IPS DF 4.7 (cell line): Measurements from ENCODE around the gene P3H2.

Source experiments
- DNase-seq: peaks from one replicate; pipeline ENCODE4 v3.0.0-alpha.2; 2013; ENCODE audit warnings: low spot score; ENCODE audit errors: extremely low read depth

The P3H2 gene

DNA sequence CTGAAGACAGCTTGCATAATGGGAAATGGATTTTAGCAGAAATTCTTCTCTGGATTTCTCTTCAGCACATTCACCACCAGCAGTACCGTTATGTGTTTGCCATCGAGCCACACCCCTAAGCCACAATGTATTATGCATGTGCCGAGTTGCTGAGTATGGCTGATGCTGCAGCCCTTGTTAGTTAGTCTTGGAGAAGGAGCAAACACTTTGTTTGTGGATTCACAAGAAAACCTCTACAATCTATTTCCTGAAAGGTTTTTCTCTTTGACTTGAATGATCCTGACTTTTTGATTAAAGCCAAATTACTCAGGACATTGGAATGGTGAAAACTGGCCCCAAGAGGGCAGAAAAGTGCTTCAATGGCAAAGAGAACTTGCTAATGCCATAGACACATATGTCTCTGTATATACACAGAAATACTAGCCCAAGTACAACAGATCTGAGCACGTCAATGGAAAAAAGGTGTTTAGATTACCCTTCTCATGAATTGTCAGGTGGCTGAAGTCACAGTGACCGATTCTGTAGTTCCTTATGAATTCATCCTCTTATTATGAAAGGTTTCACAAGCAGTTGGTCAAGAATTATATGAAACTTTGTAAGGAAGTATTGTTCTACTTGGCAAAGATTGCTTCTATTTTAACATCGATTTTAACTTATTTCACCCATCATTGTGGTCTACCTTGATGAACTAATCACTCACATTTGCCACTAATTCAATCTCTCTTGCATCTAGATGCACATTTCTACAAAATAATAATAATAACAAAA is 103.0 kb downstream of the P3H2 start:
- no peak for DNase-seq

DNA sequence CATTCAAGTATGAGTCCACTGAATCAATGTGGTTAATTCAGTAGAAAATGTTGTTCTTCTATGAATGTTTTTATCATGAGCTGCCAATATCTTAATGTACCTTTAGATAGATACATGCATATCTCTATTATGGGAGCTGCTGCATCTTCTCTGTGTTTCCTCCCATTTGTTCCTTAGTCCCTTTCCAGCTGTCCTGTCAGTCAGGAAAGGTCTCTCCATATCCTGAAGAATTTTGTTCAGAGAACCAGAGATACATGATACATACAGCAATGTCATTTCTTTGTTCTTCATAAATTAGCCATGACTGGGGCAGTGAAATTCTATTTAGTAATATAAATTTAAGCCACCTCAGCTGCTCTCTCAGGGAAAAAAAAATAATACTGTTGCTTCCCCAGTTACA is 103.7 kb downstream of the P3H2 start:
- DNase-seq: no peak

DNA sequence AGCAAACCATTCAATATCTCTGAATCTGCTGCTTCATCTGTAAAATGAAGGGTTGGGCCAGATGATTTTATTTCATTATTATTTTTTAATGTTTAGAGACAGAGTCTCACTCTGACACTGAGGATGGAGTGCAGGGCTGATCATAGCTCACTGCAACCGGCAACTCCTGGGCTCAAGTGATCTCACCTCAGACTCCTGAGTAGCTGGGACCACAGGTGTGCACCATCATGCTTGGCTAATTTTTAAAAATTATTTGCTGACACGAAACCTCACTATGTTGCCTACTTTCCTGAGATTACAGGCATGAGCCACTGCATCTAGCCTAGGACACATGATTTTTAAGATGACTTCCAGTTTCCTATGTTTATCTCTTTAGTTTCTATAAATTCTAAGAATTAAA is 105.8 kb downstream of the P3H2 start:
- no peak for DNase-seq

DNA sequence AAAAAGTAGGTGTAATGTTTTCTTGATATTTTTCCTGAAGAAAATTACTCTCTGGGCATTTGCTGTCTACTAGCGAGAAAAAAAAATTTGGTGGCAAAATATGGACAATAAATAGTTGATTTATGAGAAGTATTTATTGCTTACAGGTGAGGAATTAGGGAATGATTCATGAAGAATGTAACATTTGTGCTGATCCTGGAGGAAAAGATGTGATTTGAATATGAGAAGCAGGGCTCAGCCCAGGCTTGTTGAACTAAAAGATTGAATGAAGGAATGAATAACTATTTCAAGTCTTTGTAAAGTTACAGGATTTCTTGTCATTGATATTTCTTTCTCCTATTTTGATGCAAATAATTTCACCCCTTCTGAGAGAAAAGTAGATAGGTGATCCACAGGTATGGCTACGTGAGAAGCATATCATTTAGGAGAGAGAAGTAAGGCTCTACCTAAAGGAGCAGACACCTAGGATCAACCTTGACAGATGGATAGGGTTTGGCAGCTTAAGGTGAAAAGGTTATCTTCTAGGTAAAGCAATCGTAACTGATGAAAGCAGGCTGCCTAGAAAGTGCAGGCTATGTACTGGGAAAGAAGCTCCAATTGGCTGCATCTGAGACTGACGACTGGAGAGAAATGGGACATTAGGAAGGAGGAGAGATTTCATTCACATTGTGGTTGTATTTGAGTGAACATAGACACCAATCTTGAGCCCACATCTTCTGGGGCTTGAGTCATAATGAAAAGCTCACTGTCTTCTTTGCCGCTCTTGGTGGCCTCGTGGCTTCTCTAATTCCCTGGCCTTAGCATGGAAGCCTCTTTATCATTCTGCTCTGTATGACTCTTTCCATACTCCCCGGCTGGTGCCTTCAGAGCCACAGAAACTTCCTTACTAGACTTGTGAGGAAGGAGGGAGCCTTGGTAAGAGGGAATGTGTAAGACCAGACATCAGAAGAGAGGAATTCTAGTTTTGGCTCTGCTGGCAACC is 106.5 kb downstream of the P3H2 start:
- no peak for DNase-seq

DNA sequence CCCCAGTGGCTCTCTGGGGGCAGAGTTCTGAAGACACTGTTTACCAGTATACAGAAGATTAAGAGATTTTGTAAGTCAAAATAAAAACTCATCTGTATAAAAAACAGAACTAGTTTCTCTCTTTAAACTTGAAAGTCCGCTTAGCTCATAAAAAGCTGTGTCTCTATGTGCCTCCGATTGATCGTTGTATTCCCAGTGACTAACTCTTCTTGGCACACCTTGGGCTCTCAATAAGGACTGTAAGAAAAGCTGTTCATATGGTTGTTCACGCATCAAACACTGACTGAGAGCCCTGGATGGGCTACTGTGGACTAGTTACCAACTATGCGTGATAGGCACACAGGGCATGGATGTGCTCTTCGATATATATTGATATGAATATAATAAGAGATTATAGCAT is 107.9 kb downstream of the P3H2 start:
- DNase-seq: no peak

DNA sequence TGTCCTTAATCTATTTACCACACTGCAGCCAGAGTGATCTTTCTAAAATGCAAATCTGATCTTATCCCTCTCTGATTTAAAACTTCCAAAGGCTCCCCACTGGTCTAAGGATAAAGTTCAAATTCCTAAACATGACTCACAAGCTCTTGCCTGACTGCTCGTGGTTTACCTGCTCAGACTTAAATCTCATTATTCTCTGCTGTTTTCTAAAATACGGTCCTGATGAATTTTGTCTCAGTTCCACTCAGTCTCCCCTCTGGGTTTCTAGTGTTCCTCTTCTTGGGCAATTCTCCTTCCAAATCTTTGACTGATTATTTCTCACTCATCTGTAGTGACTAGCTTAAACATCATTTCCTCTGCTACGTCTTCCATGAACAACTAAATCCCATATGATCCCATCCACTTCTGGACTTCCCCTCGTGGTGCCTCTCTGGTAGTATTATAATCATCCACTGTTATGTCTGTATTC is 108.3 kb downstream of the P3H2 start:
- DNase-seq: no peak

DNA sequence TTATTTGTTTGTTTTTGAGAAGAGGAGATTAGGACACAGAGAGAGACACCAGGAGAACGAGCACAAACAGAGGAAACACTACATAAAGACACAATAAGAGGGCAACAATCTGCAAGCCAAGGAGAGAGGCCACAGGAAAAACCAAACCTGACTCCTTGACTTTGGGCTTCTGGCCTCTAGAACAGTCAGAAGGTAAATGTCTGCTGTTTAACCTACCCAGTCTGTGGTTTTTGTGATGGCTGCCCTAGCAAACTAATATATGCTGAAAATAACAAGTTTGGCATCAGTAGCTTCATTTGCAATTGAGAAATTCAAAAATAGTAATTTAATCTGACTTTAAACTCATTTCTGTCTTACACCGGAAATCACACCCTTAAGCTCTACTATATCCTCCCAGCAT is 110.2 kb downstream of the P3H2 start:
- no peak for DNase-seq

DNA sequence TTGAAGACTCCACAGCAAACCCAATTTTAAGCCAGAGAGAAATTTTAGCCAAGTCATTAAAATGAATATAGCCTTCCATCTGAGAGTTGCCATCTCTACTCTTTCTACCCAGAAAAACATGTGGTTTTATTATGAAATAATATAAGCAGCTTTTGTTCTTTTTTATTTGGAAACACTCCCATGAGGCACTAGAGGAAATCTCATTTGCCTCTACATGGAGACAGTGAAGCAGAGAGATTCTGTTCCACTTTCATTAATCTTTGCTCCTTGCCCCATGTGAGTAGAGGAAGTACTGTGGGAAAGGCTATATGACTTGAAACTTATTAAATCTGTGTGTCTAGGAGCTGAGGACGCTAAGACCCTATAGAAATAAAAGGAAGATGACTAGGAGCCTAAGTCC is 111.1 kb downstream of the P3H2 start:
- no peak for DNase-seq

DNA sequence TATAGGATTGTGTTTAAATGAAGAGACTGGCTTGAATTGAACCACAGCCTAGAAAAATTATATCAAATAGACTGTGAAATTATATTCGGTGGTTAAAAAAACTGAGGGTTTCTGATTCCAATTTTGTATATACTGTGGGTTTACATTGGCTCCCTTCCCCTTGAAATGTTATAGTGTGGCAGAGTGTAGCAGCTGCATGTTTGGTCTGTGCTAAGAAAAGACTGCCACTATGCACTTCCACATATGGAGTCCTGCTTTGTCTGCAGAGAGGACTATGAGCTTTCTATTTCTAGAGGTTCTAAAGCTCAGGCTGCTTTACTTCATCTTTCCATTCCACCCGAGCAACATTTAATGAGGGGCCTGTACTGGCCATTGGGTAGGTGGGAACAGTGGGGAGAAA is 112.3 kb downstream of the P3H2 start:
- DNase-seq: no peak

DNA sequence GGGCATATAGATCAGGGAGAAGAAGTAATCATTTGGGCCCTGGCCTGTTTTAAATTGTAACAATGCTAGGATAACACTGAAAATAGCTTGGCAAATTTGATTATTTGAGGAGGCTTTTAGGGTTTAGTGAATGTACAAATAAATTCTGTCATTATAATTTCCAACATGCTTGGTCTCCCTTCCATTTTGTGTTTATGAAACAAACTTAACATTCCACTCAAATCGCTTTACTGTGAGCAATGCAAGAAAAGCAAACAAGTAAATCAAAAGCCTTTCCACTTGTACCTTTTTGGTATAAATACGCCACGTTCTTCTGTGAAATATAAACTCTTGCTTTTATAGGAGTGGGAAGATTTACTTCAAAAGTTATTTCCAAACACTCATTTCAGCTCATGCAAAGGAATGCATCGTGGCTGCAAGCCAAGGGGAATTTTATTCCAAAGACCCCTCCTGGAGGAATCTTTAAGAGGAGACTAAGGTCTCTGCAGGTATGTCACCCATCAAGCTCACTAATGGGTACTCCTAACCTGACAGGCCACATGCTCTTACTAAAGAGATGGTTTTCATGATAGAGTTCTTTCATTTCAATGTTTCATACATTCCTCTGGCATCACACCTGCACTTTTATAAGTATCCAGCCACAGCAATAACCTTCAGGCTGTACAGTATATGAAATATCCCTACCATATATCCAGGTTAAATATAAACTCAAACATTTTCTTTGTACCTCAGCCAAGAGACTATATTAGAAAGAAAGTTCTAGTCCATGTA is 115.2 kb downstream of the P3H2 start:
- no peak for DNase-seq

DNA sequence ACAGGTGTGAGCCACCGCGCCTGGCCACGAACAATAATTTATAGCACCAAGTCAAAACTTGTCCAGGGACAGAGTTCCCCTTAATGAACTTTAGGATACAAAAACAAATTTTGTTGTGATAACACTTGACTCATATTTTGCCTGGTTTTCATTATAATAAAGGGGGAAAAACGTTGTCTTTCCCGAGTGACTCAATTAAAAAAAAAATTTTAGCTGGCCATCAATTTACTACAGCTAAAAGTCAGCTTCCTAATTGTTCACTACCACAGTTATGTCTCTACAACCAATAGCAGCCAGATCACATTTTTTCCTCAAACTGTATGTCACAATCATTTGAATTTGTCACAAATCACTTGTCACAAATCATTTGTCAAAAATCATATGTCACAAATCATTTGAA is 116.0 kb downstream of the P3H2 start:
- DNase-seq: no peak

DNA sequence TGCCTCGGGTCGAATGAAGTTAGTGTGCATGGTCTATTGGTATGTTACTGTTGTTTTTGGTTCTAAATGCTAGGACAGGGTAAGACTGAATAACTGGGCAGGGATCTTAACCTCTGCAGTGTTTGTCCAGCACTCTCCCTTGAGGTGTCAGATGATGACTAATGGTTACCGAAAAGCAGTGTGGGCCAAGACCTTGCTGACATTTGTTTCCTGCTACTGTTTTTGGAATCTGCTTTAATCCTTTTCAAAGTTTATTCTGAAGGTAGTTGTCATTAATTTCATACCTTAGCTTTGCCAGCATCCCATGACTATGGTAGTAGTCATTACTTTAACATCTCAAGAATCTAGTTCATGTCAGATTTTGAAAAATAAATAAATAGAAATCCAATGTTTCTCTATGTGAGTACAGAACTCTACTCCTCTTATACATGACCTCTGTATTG is 117.0 kb downstream of the P3H2 start:
- no peak for DNase-seq

DNA sequence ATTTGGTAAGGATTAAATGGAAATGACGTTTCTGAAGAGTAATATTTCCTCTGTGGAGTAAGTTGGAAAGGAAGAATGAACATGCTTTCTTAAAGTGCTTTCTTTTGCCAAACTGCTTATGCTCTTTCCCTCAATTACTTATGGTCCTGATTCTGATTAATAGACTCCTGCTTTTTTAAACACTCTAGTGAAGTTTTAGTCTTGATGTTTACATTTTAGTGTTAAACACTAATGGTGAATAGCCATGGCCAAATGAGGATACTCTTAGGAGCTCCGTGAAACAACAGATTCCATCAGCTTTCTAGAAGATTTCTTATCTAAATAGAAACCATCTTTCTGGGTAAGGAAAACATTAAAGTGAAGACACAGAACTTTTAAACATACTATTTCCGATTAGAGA is 117.6 kb downstream of the P3H2 start:
- no peak for DNase-seq

DNA sequence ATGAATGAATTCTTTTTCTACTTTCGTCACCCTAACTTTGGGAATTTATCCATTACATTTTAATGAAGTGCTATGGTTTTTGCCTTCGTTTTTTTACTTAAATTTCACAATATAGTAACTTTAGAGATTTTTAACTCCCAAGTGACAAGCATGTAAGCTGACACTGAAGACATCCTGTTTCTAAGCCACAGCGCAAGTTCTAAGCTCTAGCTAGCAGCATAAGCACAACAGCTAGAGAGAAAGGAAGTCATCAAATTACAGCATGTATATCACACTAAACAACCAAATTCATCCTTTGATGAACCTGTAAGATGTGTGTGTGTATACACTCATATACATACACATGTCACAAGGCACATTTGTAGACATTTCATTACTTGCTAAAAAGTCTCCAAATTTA is 119.3 kb downstream of the P3H2 start:
- no peak for DNase-seq

DNA sequence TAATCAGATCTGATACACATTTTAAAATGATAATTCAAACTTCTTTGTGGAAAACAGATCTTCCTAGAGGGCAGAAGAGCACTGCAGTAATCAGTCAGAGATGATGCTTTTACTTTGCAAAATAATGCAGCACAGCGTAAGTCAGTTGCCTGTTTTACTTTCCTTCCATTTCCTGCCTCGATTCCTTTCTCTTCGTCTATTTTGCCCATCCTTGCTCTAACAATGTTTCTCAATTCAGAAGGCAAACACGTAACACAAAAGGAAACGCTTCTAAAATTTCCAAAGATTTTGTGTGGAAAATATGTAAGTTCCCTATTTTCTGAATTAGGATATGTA is 119.9 kb downstream of the P3H2 start:
- no peak for DNase-seq

DNA sequence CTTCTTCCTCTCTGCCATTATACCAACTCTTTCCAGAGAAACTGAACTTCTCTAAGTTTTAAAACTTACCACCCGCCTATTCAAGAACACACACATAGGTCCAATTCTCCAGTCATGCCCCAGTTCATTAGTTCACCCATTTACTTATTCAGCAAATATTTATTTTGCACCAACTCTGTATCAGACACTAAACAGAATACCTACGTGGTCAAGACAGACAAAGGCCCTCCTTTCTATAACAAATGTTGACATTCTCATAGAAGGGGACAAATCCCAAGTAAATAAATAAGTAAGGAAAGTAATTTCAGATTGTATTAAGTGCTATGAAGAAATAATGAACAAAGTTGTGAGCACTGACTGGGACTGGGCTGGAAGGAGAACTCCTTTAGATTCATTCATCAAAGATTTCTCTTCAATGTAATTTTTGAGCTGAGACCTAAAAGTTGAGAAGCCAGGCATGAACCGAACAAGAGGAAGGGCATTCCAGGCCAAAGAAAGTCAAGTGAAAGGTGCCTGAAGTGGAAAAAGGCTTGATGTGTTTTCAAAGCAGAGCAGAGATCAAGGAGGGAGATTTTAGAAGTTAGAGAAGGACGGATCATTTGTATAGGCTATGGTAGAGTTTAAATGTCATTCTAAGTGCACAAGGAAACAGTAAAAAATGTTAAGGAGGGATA is 120.4 kb downstream of the P3H2 start:
- DNase-seq: no peak

DNA sequence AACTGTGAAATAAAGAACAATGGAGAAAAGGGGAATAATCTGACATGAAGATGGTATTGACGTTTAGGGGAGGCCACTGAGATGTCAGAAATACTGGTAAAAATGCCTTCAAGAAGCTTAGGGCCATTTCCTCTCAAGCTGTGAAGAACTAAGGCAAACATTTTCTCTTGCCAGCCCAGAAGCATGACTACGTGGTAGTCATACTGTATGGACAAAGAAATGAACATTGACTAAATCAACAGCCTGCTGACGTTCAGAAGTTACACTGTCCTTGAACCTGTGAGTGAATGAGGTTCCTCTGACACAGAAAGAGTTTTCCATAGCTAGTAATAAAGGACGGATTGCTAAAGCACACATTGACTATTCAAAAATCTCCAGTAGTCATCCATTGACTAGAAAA is 121.0 kb downstream of the P3H2 start:
- DNase-seq: no peak

DNA sequence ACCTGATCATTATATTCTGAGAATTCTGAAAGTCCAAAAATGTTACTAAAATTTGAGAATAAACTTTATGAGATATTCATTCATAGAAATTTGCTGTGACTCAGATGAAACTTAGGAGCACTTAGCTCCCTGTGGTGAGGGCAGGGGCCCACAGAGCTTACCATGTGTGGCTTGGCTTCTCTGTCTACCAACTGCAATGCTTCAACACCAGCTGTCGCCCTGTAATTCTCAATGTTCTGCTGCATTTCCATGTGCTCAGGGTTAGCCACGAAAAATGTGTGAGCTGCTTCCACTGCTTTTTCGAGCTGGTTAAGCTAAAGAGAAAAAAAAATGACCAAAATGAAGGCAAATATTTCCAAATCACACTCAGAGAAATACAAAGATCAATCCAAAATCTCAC is 125.6 kb downstream of the P3H2 start:
- DNase-seq: no peak

DNA sequence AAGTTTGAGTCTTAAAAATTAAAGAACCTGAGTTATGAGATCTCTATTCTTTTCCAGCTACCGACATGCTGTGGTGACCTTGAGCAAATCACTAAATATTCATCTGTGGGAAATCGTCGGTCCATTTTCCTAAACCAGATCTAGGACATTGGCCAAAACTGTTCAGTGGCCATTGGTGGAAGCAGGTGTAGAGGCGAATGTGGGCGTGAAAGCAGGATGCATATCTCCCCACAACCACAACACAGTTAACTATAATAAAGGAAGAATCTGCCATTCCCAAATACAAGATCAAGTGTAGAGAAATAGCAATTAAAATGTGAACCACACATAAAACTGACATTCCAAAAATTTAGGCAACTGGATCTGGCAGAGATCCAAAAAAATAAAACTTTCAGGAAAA is 129.9 kb downstream of the P3H2 start:
- no peak for DNase-seq

DNA sequence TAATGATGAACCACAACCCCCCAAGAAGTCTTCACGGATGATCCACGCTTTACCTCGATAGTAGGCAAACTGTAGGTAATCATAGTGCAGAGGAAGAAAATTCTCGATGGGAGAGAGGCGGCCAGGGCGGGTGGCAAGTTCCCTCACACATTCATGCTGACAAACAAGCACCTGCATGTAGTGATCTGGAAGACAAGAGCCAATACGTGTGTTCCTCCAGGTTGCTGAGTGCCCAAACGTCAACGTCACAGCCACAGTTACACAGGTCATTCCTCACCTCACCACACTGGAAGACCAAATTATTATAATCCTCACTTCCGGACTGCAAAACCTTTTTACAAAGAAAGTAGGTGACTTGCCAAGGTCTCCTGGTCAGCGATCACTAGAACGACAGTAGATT is 131.8 kb downstream of the P3H2 start:
- DNase-seq: no peak

DNA sequence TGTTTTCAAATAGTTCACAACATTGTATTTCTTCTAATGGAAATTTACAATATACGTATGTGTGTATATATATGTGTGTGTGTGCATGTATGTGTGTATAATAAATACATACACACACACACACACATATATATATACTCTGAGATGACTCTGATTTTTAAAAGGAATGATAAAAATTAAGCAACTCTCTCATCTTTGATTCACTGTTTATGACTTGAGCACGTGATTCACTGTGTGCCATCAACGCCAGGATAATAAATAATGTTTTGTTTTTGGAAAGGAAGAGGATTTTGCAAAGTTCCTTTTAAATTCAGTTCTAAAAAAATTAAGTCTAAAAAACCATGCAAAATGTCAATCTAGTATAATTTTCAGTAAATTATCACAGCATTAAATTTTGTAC is 132.4 kb downstream of the P3H2 start:
- no peak for DNase-seq
